NCI-H2196 treated with DMSO at 0.1 percent for 48 hours (cell line): ENCODE results near the gene AMELX.

Experiments
- DNase-seq: peaks from one replicate; lab custom pipeline; 2025; ENCODE audit not compliant: unreplicated experiment; lab: John Stamatoyannopoulos, UW

The AMELX gene

DNA sequence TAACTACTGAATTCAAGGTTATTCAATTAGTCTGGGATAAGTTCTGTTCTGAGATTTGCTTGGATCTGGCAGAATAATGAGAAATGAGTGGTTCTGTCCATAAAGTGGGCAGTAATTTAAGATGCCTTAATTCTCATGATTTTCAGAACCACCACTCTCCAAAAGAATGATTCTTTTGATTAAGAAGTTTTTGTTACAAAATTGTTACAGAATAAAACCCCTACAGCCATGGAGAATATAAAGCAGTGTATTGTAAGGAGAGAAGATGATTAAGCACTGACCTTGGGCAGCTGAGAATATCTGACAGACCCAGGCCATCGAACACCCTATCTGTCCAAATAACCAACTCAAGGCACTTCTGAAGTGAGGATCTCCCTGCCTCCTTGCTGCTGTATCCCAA lies 12.4 kb downstream of the AMELX start:
- no peak for DNase-seq

DNA sequence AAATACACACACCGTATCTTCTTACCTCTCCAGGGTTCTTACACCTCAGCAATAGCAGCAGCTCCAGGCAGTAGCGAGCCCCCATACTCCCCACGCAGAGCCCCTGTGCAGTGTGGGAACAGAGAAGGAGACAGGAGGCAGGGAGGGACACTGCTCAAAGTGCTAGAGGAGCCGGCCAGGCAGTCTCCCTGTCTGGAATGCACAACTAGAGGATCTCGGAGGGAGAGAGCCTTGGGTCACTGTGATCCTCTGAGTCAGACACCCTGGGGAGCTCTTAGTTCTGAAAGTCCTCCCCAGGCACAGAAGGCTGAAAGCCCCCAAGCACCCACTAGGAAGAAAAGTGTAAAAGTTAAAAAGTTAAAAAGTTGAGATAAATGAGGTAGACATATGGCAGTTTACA lies 16.0 kb downstream of the AMELX start:
- DNase-seq: no peak

DNA sequence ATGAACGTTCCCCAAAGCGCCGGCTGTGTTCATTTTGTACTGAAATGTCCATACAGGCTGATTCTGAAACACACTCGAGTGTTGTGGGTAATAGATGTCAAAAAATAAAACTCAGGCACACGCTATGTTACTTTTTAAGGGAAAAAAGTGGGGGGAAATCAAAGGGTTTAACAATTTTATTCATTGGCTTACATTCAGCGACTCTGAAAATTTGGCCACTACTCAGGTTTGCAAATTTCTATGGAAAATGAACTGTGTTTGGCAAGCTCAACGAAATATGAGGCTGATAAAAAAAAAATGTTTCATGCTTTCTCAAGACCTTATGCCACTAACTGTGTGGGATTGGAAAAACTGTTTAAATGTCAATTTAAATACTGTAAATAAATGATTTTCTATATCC lies 18.5 kb downstream of the AMELX start:
- no peak for DNase-seq

DNA sequence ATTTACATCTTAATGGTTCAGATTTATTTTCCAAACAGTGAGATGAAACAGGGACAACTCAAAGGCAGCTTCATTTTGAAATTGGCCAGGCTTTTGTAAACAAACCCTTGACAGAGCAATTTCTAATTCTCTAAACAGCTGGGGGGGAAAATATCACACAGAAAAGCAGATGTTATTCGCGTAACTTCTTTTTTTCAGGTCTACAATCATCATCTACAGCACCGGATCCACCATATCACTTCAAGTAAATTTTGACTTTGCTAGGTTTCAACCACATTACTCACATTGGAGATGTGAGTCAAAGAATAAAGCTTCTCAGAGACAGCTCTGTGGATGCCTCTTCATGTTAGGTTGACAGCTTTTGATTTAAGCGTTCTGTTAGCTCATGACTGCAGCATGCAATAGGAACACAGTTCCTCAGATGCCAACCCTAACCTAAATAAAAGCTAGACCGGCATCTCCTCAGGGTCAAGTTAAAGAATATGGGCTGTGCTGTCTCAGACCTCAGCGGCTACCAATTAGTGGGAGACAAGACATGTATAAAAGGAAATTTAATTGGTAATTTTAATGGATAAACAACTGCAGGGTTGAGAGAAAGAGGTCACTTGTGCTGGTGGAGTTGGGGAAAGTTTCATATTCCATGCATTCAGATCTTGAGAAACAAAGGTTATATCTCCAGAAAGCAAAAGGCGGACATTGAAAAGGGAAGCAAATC lies 26.8 kb downstream of the AMELX start:
- no peak for DNase-seq

DNA sequence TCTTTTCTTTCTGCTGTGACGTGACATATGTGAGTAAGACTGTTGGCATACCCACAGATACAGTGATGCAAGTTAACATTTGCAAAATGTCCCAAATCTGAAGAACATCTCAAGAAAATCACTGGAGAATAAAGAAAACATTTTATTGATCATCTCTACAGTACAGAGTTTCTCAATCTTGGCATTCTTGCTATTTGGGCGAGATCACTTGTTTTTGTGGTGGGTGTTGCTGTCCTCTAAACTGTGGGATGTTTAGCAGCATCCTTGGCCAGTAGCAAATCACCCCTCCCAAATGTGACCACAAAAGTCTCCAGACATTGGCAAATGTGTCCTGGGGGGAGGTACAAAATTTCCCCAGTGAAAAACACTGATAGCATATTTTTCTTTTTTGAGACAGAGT lies 28.8 kb downstream of the AMELX start:
- no peak for DNase-seq

DNA sequence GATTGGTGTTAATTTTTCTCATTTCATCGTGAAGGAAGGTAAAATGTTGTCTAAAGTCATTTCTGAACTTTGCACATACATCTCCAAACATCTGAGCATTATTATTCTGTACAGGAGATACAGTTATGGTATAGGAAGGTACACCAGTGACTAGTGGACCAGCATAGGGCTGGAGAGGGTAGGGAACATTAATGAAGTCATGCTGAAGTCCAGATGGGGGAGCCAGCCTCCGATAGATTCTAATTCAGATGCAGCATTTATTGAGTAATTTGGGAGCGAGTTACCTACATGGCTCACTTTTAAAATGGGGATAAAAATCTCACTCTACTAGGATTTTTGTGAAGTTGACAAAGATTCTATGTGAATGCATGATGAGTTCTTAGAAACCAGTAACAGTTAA lies 34.9 kb downstream of the AMELX start:
- DNase-seq: no peak

DNA sequence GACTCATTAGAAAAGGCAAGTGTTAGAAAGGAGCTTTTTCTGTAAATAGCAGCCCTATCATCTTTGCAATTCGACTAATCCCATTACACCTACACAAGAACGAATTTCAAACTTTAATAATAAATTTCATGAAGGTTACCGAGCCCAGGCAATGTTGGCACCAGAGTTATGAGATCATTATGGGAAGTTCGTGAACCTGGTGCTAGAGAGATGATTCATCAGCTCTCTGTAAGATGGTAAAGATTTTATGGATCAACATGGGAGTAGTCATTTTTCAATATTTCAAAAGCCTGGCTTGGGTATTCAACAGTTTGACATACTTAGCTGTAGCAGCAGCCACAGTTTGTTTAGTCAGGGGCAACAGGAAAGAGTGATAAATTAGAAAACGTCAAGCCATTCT lies 35.8 kb downstream of the AMELX start:
- no peak for DNase-seq

DNA sequence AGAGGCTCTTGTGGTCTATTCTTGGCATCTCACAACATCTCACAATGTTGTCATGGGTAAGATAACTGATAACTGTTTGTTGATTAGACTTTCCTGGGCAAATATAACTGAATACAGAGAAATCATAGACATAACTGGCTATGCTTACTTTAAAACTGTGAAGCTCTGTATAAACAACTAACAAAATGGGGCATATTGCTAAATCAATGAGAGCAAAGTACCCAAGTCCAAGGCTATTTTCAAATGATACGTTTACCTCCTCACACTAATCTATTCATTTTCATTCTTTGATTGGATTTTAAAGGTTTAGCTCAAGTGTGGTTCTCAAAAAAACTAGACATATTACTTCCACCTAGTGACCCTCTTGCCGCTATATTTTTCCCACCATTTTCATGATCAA lies 38.6 kb downstream of the AMELX start:
- no peak for DNase-seq

DNA sequence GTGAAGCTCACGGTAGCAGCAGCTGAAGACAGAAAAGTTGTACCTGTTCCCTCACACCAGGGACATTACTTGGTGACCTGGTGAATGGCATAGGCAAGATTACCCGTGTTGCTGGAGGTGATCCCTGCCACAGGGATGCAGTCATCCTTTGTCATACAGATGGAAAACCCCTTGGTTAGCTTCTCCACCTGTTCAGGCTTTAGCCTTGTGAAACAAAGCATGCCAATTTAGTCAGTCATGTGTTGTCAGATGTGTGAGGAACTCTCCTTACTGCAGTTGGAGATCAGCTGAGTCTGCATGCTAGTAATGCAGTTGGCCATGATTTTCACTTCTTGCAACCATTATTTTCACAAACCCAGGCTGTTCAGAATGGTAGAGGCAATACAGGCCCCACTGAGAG lies 41.0 kb downstream of the AMELX start:
- no peak for DNase-seq

DNA sequence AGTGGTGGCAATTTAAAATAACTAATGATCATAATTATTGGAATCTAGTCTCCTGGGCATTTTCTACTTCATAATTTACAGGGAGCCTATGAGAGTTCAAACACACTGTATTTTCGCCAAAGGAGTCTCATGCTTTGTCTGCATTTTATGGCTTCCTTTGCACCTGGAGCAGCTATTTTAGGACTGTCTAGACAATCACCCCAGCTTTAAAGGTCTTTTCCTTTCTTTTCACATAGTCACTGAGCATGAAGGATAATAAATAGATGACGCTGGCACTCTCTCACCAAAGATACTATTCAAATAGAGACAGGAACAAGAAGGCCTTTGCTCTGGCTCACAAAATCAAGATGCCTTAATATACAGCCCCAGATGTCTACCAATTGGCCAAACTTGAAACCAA lies 43.0 kb downstream of the AMELX start:
- no peak for DNase-seq

DNA sequence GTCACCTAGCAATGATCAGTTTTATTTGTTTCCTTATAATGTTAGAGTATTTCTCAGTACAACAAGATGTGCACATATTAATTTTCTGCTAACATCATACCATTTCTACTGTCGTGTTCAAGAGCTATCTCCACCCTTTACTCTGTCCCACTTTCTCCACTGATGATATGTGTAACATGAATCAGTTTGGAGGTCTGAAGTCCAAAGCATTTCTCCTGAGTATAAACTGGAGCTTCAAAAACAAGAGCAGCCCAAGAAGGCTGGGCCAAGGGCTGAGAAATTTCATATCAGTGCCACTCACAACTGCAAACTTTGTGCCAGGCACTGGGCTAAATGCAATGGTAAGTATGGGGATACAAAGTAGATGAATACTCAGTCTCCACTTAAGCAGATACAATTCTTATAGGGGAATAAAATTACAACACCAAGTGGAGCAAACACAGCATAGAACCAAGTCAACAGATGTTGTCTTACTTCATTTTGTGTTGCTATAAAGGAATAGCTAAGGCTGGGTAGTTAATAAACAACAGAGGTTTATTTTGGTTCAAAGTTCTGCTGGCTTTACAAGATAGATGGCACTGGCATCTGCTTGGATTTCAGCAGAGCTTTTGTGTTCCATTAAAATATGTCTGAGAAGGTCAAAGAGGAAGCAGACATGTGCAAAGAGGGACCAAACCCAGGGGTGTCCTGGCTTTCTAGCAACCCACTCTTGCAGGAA lies 44.2 kb downstream of the AMELX start:
- no peak for DNase-seq

DNA sequence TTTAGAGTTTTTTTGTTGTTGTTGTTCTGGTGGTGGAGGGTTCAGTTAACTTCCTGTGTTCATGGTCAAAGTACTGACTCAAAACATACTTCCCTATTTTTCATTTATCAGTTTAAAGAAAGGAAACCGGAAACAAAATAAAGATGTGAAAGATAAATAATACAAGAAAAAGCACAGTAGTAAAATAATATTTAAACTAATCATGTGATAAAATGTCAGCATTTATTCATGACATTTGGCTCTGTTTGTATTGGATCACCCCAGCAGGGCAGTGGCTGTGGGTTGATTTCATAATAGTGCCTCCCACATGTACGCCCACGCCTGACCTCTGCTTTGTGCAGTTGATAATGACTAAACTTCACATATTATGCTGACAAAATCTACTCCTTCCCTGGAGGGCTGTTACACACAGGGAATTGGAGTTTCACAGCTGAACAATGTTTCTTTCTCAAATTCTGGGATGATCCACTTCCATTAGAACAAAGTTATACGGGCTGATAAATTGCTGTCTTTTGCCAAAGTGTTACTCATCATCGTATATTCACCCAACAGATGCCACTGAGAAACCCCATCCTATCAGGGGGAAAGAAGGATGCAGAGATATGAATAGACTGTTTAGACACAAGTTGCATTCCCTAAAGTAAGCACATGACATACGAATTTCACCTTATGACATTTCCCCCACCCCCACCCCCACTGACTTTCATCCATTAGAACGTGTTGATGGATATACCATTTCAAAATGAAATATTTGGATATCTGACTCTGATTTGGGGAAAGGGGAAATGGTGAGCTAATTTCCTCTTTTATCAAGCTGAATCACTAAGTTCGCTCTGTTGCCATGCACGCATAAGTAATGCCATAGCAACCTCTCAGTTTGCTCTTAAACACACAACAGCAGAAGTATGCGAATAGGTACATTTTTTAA lies 48.3 kb downstream of the AMELX start:
- DNase-seq: no peak

DNA sequence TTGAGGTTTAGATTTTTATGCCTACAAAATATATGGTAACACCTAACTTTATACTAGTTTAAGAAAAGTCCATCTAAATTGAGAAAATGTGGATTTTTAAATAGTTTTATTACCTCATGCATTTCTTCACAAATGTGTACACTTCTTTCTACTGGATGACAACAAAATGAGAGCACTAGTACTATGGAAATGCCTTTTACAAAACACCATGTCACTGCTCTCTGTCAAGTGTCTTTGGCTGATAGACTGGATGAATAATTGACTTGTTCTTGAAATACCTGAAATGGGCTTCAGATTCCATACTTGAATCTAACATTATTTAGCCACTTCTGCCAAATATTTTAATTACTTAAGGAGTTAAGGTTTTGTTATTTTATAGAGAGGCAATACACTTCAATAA lies 49.5 kb downstream of the AMELX start:
- no peak for DNase-seq

DNA sequence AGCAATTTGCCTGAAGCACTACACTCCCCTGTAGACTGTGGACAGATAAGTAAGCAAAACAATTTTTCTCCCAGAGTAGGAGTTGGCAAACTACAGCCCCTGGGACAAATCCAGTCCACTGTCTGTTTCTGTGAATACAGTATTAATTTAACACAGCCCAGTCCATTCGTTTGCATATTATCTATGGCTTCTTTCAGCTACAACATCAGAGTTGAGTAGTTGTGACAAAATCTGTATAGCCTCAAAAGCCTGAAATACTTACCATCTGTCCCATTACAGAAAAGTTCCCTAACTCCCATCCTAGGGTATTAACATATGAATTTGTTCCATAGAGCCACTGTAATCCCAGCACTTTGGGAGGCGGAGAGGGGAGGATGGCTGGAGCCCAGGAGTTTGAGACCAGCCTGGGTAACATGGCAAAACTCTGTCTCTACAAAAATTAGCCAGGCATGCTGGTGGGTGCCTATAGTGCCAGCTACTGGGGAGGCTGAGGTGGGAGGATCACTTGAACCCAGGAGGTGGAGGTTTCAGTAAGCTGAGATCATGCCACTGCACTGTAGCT lies 53.0 kb downstream of the AMELX start:
- no peak for DNase-seq

DNA sequence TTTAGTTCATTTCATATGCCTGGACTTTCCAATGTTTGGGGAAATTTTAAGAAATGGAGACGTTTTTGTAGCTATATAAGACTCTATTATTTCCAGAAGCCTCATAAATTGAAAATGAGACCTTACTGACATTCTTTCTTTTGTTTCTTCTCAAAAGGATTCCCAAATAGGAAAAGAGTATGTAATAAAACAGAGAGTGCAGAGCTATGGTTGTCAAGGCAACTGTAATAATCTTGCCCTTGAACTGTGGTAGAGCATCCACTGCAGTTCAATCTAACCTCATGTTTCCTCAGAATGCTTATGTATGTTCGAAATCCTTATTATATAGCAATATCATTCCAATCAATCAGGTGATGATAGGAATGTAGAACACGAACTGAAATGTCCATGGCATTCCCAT lies 54.1 kb downstream of the AMELX start:
- no peak for DNase-seq

DNA sequence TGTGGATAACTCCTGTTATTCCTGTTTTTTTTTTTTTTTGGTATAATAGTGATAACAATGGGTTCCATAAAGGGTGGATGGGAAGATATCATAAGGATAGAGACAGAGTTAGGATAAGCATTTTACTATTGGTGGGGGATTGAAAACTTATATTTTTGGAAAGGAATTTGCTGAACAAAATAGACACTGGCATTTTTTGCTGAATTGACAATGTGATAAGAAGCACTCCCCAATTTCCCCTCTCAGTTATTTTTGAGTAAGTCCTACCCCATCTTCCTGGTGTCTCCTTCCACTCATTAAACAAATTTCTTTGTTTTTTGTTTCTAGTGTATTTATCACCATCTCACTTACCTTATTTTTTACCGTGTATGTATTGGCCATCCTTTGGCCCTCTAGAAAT lies 55.8 kb downstream of the AMELX start:
- no peak for DNase-seq

DNA sequence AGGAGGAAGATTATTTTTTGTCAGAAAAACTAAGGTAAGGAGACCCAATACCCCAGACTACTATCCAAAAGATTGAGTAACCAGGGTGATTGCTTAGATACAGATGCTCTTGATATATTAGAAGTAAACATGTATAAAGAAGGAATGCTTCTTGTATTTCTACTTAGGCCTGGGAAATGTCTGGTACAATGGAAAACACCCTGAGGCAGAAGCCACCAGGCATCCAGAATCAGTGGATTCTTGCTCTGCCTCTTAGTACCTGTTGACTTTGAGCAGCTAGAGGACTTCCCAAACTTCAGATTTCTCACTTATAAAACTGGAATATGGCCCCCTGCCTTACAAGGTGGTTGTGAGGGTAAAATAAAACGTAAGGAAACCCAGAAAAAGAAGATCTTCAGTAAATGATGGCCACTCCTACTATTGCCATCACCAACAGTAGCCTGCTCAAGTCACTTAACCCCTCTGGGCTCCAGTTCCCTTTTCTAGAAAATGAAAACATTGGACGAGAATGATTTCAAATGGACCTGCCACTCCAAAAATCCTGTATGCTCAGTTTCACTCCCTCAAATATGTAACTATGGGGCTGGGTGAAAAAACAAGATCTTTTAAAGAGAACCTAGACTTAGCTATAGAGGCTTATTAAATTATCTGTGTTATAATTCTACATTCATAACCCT lies 56.6 kb downstream of the AMELX start:
- DNase-seq: no peak
